ENCODE data around the gene MRPL54.
A peak's percentile ranks its signal among the peaks of the same experiment; 100 is the strongest.

The MRPL54 gene

DNA sequence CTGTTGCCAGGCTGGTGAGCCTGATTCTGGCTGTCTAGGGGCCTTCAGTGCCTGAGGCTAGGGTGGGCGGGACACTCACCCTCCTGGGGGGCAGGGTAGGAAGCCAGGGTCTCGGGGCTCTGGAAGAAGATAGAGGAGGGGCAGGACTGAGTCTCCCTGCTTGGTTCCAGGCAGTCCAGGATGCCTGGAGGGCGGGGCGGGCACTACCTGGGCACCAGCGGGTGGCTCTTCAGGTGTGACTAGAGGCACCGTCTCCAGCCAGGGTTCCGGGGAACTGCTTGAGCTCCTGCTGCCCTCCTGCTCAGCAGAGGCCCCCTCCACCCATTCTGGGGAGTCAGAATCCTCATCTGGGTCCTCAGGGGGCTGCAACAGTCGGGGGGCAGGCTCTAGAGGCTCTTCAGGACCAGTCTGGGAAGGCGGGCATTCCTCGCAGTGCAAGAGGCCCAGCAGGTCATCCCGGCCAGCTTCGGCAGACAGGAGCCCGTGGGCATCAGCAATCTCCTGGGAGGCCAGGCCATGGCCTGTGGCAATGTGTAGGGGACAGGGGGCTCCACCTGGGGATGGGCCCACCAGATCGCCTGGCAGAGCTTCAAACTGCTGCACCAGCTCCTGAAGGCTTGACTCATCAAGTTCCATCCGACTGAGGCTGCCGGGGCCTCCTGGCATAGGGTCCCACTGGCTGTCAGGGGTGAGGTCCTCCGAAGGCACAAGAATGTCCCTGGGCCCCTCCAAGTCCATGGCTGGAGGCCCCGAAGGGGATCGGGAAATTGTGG is 2.8 kb upstream of the MRPL54 start:
- TF ChIP-seq BACH2 (CRISPR knock-in tag; IDR thresholded peaks at IDR 0.05; ENCODE audit: borderline replicate concordance) (no peak), ZFP3 (CRISPR knock-in tag; IDR thresholded peaks at IDR 0.05) (no peak), ZC3H10 (CRISPR knock-in tag; IDR thresholded peaks at IDR 0.05) (no peak), ZFP30 (CRISPR knock-in tag; IDR thresholded peaks at IDR 0.05) (no peak), TOX (CRISPR knock-in tag; IDR thresholded peaks at IDR 0.05; ENCODE audit: borderline replicate concordance) (no peak), OSR1 (CRISPR knock-in tag; IDR thresholded peaks at IDR 0.05) (no peak), ZNF70 (CRISPR knock-in tag; IDR thresholded peaks at IDR 0.05) (no peak), CSDC2 (CRISPR knock-in tag; IDR thresholded peaks at IDR 0.05) (no peak), SNAI2 (CRISPR knock-in tag; IDR thresholded peaks at IDR 0.05) (no peak)
- TF ChIP-seq, protein P1, sequence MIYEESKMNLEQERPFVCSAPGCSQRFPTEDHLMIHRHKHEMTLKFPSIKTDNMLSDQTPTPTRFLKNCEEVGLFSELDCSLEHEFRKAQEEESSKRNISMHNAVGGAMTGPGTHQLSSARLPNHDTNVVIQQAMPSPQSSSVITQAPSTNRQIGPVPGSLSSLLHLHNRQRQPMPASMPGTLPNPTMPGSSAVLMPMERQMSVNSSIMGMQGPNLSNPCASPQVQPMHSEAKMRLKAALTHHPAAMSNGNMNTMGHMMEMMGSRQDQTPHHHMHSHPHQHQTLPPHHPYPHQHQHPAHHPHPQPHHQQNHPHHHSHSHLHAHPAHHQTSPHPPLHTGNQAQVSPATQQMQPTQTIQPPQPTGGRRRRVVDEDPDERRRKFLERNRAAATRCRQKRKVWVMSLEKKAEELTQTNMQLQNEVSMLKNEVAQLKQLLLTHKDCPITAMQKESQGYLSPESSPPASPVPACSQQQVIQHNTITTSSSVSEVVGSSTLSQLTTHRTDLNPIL (CRISPR knock-in tag; IDR thresholded peaks at IDR 0.05; ENCODE audit: low read depth), result no peak
- ATAC-seq, result no peak

- TF ChIP-seq BACH2 (CRISPR knock-in tag; IDR thresholded peaks at IDR 0.05; ENCODE audit: borderline replicate concordance), result no peak
- TF ChIP-seq TSHZ2 (CRISPR knock-in tag; IDR thresholded peaks at IDR 0.05), result no peak
- no peak for TF ChIP-seq ZNF70 (CRISPR knock-in tag; IDR thresholded peaks at IDR 0.05)
- TF ChIP-seq PATZ1 (CRISPR knock-in tag; IDR thresholded peaks at IDR 0.05; ENCODE audit: borderline replicate concordance), result no peak
- TF ChIP-seq ZNF8 (CRISPR knock-in tag; IDR thresholded peaks at IDR 0.05), result no peak
- TF ChIP-seq ESRRG (CRISPR knock-in tag; IDR thresholded peaks at IDR 0.05), result no peak
- no peak for TF ChIP-seq ZNF565 (CRISPR knock-in tag; conservative IDR thresholded peaks at IDR 0.05; ENCODE audit: low read depth)
- no peak for TF ChIP-seq CSDC2 (CRISPR knock-in tag; IDR thresholded peaks at IDR 0.05)
- TF ChIP-seq SNAI2 (CRISPR knock-in tag; IDR thresholded peaks at IDR 0.05), result no peak
- no peak for TF ChIP-seq PPARA (CRISPR knock-in tag; IDR thresholded peaks at IDR 0.05; ENCODE audit: borderline replicate concordance)
- no peak for ATAC-seq
Measured at GRCh38 chr19:3760871-3761361, 1.6 kb upstream of the MRPL54 start.

- ATAC-seq, result peak; percentile 67
- no peak for TF ChIP-seq ARNTL (CRISPR knock-in tag; IDR thresholded peaks at IDR 0.05; ENCODE audit: borderline replicate concordance, low read depth)
- TF ChIP-seq ZNF8 (CRISPR knock-in tag; IDR thresholded peaks at IDR 0.05), result no peak
- TF ChIP-seq SNAI2 (CRISPR knock-in tag; IDR thresholded peaks at IDR 0.05), result peak; percentile 12; the same call in 1 of the 2 replicates
Measured at GRCh38 chr19:3761382-3762129, 926 bp upstream of the MRPL54 start, which contains the start of gene APBA3. APBA3 (minus strand) TSS chr19:3761692; CDS start chr19:3760264, 1,428 bp downstream.

DNA sequence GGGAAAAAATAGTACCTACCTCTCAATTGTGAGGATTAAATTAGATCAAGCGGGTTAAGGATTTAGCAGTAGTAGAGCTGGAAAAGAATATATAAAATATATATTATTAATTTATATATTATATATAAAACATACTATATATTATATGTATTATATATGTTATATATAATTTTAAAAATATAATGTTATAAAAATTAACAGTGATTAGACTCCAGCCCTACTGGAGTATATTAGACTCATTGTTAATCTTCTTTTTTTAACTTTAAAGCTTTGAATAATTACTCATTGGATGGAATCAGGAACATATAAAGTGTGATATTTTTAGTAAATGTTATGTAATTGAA is 380 bp upstream of the MRPL54 start:
- ATAC-seq, result no peak
- TF ChIP-seq ZFP30 (CRISPR knock-in tag; IDR thresholded peaks at IDR 0.05) (no peak), RARB (CRISPR knock-in tag; IDR thresholded peaks at IDR 0.05) (no peak), ZNF565 (CRISPR knock-in tag; conservative IDR thresholded peaks at IDR 0.05; ENCODE audit: low read depth) (no peak), OSR1 (CRISPR knock-in tag; IDR thresholded peaks at IDR 0.05) (no peak), ARNTL (CRISPR knock-in tag; IDR thresholded peaks at IDR 0.05; ENCODE audit: borderline replicate concordance, low read depth) (no peak), CSRNP3 (CRISPR knock-in tag; IDR thresholded peaks at IDR 0.05) (no peak), PPARA (CRISPR knock-in tag; IDR thresholded peaks at IDR 0.05; ENCODE audit: borderline replicate concordance) (no peak), ZNF70 (CRISPR knock-in tag; IDR thresholded peaks at IDR 0.05) (no peak), TSHZ2 (CRISPR knock-in tag; IDR thresholded peaks at IDR 0.05) (no peak)
- TF ChIP-seq, protein P1 (CRISPR knock-in tag; IDR thresholded peaks at IDR 0.05; ENCODE audit: low read depth), result no peak
